Measurements from ENCODE around the gene PLIN5. TPM values are rescaled to one million over a fixed set of nuclear protein-coding genes. Genes with fewer than 3 reads are reported as not detected.

PLIN5 gene
- total and polyA plus RNA-seq, 2 of the 8 experiments (the other 6 are each of a cell fraction or from before 2014, with no cell fraction given): 2.0 to 2.5 TPM

DNA sequence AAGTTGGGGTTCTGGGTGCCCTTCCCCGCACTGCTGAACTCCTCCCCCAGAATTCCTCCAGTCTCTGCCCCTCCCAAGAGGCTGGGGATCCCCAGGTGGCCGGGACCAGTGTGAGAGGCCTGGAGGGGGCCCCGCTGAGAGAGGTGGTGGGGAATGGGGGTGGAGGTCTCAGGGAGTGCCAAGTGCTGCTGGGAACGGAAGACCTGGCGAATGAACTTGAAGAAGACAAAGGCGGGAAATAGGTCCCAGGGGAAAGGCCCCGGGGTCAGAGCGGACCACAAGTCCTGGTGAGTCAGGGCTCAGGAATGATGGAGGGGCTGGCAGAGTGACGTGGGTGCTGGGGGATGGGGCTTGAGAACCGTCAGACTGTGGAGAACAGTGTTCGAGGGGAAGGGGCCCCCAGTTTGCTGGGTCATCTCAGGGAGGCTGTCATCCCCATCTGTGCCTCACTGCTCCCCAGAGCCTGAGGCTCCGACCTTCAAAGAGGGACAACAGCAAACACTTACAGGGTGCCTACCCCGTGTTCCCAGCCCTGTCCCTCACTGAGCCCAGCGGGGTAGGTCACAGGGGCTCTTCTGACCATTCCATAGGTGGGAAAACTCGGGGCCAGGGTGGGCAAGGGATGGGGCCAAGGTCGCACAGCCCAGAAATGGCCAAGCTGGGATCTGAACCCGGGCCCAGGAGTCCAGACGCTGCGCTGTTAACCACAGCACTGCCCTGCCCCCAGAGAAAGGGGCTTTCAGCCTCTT is 40.4 kb upstream of the PLIN5 start (continued):
- no peak for TF ChIP-seq SIX5 (IDR thresholded peaks at IDR 0.05; ENCODE audit: low read depth, low read length)
- 0 out of 2 replicates have a peak, but pooled peaks have one; percentile 39 for TF ChIP-seq YY1 (IDR thresholded peaks at IDR 0.05; ENCODE audit: low read depth, low read length)
- TF ChIP-seq ASH2L (IDR thresholded peaks at IDR 0.05; ENCODE audit: low read length): peak; percentile 50
- no peak for TF ChIP-seq KDM4A (IDR thresholded peaks at IDR 0.05; ENCODE audit: low read depth, low read length, severe bottlenecking)
- peak; percentile 89 for TF ChIP-seq CREB1 (IDR thresholded peaks at IDR 0.05)
- TF ChIP-seq HDAC2 (IDR thresholded peaks at IDR 0.05; ENCODE audit: borderline replicate concordance in 1 of 2, low read depth in 2 of 2, low read length in 2 of 2): peak in 1 of 2 experiments; percentile 59; a peak in 1 of 4 replicates
- TF ChIP-seq POLR2A (IDR thresholded peaks at IDR 0.05; ENCODE audit: control extremely low read depth in 1 of 2, low read depth in 2 of 2, low read length in 2 of 2): 0 out of 3 replicates have a peak, but pooled peaks of 1 of the 2 experiments have one; percentile 23
- peak; percentile 96 for TF ChIP-seq JUN (IDR thresholded peaks at IDR 0.05; ENCODE audit: low read depth, low read length)
- peak; percentile 18; the same call in 1 of the 2 replicates for TF ChIP-seq CHD2 (IDR thresholded peaks at IDR 0.05; ENCODE audit: low read length)
- TF ChIP-seq, protein P1, sequence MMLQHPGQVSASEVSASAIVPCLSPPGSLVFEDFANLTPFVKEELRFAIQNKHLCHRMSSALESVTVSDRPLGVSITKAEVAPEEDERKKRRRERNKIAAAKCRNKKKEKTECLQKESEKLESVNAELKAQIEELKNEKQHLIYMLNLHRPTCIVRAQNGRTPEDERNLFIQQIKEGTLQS (IDR thresholded peaks at IDR 0.05; ENCODE audit: insufficient read depth, low read depth, low read length): peak; percentile 50; the same call in 1 of the 2 replicates
- TF ChIP-seq, protein P2, sequence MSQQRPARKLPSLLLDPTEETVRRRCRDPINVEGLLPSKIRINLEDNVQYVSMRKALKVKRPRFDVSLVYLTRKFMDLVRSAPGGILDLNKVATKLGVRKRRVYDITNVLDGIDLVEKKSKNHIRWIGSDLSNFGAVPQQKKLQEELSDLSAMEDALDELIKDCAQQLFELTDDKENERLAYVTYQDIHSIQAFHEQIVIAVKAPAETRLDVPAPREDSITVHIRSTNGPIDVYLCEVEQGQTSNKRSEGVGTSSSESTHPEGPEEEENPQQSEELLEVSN (IDR thresholded peaks at IDR 0.05): peak; percentile 59
- TF ChIP-seq ZNF274 (IDR thresholded peaks at IDR 0.05; ENCODE audit: borderline replicate concordance, extremely low read depth, low read length): no peak
